Natural killer cell (primary cell): Measurements from ENCODE around the gene ATP10D. TPM values are rescaled to one million over a fixed set of nuclear protein-coding genes. Genes with fewer than 3 reads are reported as not detected.

Experiments used
- ATAC-seq, 3 donors: fragments of 150-1000 bp in 2 of 3; fragments of 200-7000 bp in 1 of 3; cut with Tn5 transposase; 1 replicate in 1 of 3; 2 replicates in 2 of 3; pipeline ENCODE4 v1.10.0; 2021; ENCODE audit warnings: mild to moderate bottlenecking in 2 of 3, moderate library complexity in 2 of 3
- DNase-seq, 2 donors: peaks; one replicate each; pipeline versions ENCODE4 v3.0.0 to v3.0.0-alpha.2; 2013 to 2021; ENCODE audit warnings: mixed read lengths in 1 of 2
- H3K27ac ChIP-seq: one replicate; pipeline ENCODE4 v1.5.1; 2013; ENCODE audit warnings: mild to moderate bottlenecking, low read length
- H3K27me3 ChIP-seq: one replicate; pipeline ENCODE4 v1.6.1; 2013; ENCODE audit warnings: low read length; ENCODE audit not compliant: control insufficient read depth, insufficient read depth
- H3K36me3 ChIP-seq: one replicate; pipeline ENCODE4 v1.6.1; 2013; ENCODE audit warnings: low read length; ENCODE audit not compliant: control insufficient read depth, insufficient read depth
- H3K4me1 ChIP-seq: one replicate; pipeline ENCODE4 v1.6.1; 2013; ENCODE audit warnings: low read length; ENCODE audit not compliant: control insufficient read depth, insufficient read depth
- H3K4me3 ChIP-seq: one replicate; pipeline ENCODE4 v1.5.1; 2013; ENCODE audit warnings: low read length
- H3K9me3 ChIP-seq: one replicate; pipeline ENCODE4 v1.6.1; 2013; ENCODE audit warnings: low read length; ENCODE audit not compliant: control insufficient read depth, insufficient read depth
- H3K27ac Mint-ChIP-seq, 2 donors: one replicate each; pipeline ENCODE4 v1.8.0; 2022; ENCODE audit warnings: mild to moderate bottlenecking in 2 of 2, mixed read lengths in 2 of 2, moderate library complexity in 1 of 2
- H3K27me3 Mint-ChIP-seq, 2 donors: one replicate each; pipeline ENCODE4 v1.8.0; 2022; ENCODE audit warnings: low read depth in 2 of 2, mixed read lengths in 2 of 2
- H3K36me3 Mint-ChIP-seq: one replicate; pipeline ENCODE4 v1.8.0; 2022; ENCODE audit warnings: mixed read lengths
- H3K4me1 Mint-ChIP-seq, 2 donors: one replicate each; pipeline ENCODE4 v1.8.0; 2022; ENCODE audit warnings: mixed read lengths in 2 of 2
- H3K4me3 Mint-ChIP-seq: one replicate; pipeline ENCODE4 v1.8.0; 2022; ENCODE audit warnings: mild to moderate bottlenecking, moderate library complexity, mixed read lengths
- H3K9me3 Mint-ChIP-seq, 2 donors: one replicate each; pipeline ENCODE4 v1.8.0; 2022; ENCODE audit warnings: mixed read lengths in 2 of 2
- CTCF ChIP-seq: fragments of 200-600 bp; IDR thresholded peaks from one replicate; pipeline ENCODE4 v1.8.0; 2022; ENCODE audit warnings: antibody characterized with exemption
- WGBS: methylation state at CpG from one replicate; pipeline ENCODE4 v1.1.7; 2013; ENCODE audit warnings: missing lambda C conversion rate; ENCODE audit not compliant: insufficient coverage; 5-methylcytosine and 5-hydroxymethylcytosine counted together
- intact Hi-C: fragments of 100-400 bp; cut with micrococcal nuclease; formaldehyde crosslinking; loops from one replicate; pipeline ENCODE4 v1.14.2; 2022
- total RNA-seq, 4 donors: library from RNA; stranded (reverse); fragments of 120-200 nt in 1 of 4; gene quantifications; one replicate each; pipeline versions ENCODE4 v1.2.3 to v1.2.4, GENCODE V29; 2013 to 2022

Gene ATP10D
- total RNA-seq, 3 donors from 2014 or later (not counting 1 experiment from before 2014, with no cell fraction given), result 19.8 to 79.3 (median 28.0) TPM

- Mint-ChIP-seq H3K36me3 (peaks cover 43% of the 10 kb centered on the region), H3K27me3 (no peaks in the 10 kb centered on the region), H3K4me1 (peaks cover 73 to 75% of the 10 kb centered on the region in 2 donors), H3K9me3 (peaks cover 0 to 4% of the 10 kb centered on the region in 2 donors), H3K27ac (peak overlapping the region; percentile 89), H3K4me3 (peak overlapping the region; percentile 80)
- 100% methylated on average over 1 of the region's 1 CpG for WGBS
- intact Hi-C loops, result loop anchor here (1.0 kb wide), 1 partner anchor 46 kb away; the partner anchor contains the start of gene ATP10D
- Histone ChIP-seq H3K36me3 (peaks cover 5% of the 10 kb centered on the region), H3K4me3 (no peak overlapping the region), H3K4me1 (peaks cover 39% of the 10 kb centered on the region), H3K27ac (peak overlapping the region; percentile 82), H3K27me3 (no peaks in the 10 kb centered on the region), H3K9me3 (no peaks in the 10 kb centered on the region)
- no peak for TF ChIP-seq CTCF
- ATAC-seq (no peak), DNase-seq (no peak)
Measured at GRCh38 chr4:47530801-47531200, 45.7 kb downstream of the ATP10D start.

- H3K4me1 ChIP-seq, result peaks cover 39% of the 10 kb centered on the region
- H3K4me3 Mint-ChIP-seq, result peak overlapping the region; percentile 80
- no peak overlapping the region for H3K4me3 ChIP-seq
- peaks cover 78 to 81% of the 10 kb centered on the region in 2 donors for H3K4me1 Mint-ChIP-seq
- peaks cover 2% of the 10 kb centered on the region for H3K36me3 ChIP-seq
- TF ChIP-seq CTCF, result no peak
- H3K9me3 ChIP-seq, result no peaks in the 10 kb centered on the region
- no peaks in the 10 kb centered on the region for H3K27me3 ChIP-seq
- intact Hi-C loops, result loop anchor here (1.0 kb wide), 1 partner anchor 46 kb away; the partner anchor contains the start of gene ATP10D
- H3K27ac ChIP-seq, result peak overlapping the region; percentile 82
- peaks cover 37% of the 10 kb centered on the region for H3K36me3 Mint-ChIP-seq
- 0% methylated on average over 2 of the region's 2 CpGs for WGBS
- no peaks in the 10 kb centered on the region for H3K27me3 Mint-ChIP-seq
- peak overlapping the region; percentile 89 for H3K27ac Mint-ChIP-seq
- H3K9me3 Mint-ChIP-seq, result peaks cover 0 to 4% of the 10 kb centered on the region in 2 donors
- ATAC-seq (peak; percentile 91 to 98 (median 97)), DNase-seq (peak; percentile 37 to 77)
Measured at GRCh38 chr4:47531241-47531953, 46.3 kb downstream of the ATP10D start.

GRCh38 chr4:47531954-47532321 lies 46.9 kb downstream of the ATP10D start:
- peak overlapping the region; percentile 89 for H3K27ac Mint-ChIP-seq
- Histone ChIP-seq H3K9me3 (no peaks in the 10 kb centered on the region), H3K27me3 (no peaks in the 10 kb centered on the region), H3K4me3 (no peak overlapping the region), H3K27ac (peak overlapping the region; percentile 82), H3K36me3 (peaks cover 2% of the 10 kb centered on the region), H3K4me1 (peaks cover 39% of the 10 kb centered on the region)
- peak overlapping the region; percentile 80 for H3K4me3 Mint-ChIP-seq
- DNase-seq, result no peak
- peaks cover 32% of the 10 kb centered on the region for H3K36me3 Mint-ChIP-seq
- intact Hi-C loops, result loop anchor here (1.0 kb wide), 1 partner anchor 47 kb away; the partner anchor contains the start of gene ATP10D
- TF ChIP-seq CTCF, result no peak
- peak in 1 of 3 donors; percentile 28 for ATAC-seq
- peaks cover 78 to 81% of the 10 kb centered on the region in 2 donors for H3K4me1 Mint-ChIP-seq
- H3K9me3 Mint-ChIP-seq, result peaks cover 0 to 4% of the 10 kb centered on the region in 2 donors
- 3% methylated on average over 2 of the region's 2 CpGs for WGBS
- no peaks in the 10 kb centered on the region for H3K27me3 Mint-ChIP-seq
